HepG2 (cell line): ENCODE measurements around the gene INAFM1. TPM values are rescaled to one million over a fixed set of nuclear protein-coding genes. Genes with fewer than 3 reads are reported as not detected.

Experiments
- ELF1 ChIP-seq: sonication (generic); formaldehyde crosslinking; IDR thresholded peaks from 2 replicates; pipeline ENCODE4 v1.4.0; 2020; ENCODE audit warnings: missing genetic modification reagents
- GTF2F1 ChIP-seq: fragments of 150-350 bp; IDR thresholded peaks from 2 replicates; pipeline ENCODE4 v1.6.1; 2014; ENCODE audit warnings: low read length
- HHEX ChIP-seq: IDR thresholded peaks from 2 replicates; pipeline ENCODE4 v1.6.1; 2016; ENCODE audit warnings: control low read depth
- RCOR2 ChIP-seq: IDR thresholded peaks from 2 replicates; pipeline ENCODE4 v1.6.1; 2016; ENCODE audit warnings: missing biosample characterization, missing genetic modification reagents
- TEAD3 ChIP-seq: optimal IDR thresholded peaks from 2 replicates; pipeline ENCODE3; 2016; ENCODE audit warnings: borderline replicate concordance
- TOPORS ChIP-seq: sonication (generic); formaldehyde crosslinking; IDR thresholded peaks from 2 replicates; pipeline ENCODE4 v1.8.0; 2023; ENCODE audit warnings: mild to moderate bottlenecking, missing genetic modification reagents
- ZNF225 ChIP-seq: sonication (generic); formaldehyde crosslinking; IDR thresholded peaks from 2 replicates; pipeline ENCODE4 v1.4.0; 2020; ENCODE audit warnings: mild to moderate bottlenecking, missing genetic modification reagents
- ZNF501 ChIP-seq: sonication (generic); formaldehyde crosslinking; IDR thresholded peaks from 2 replicates; pipeline ENCODE4 v1.5.1; 2020; ENCODE audit warnings: mild to moderate bottlenecking, moderate library complexity, missing genetic modification reagents
- ZNF547 ChIP-seq: sonication (generic); formaldehyde crosslinking; IDR thresholded peaks from 2 replicates; pipeline ENCODE4 v1.5.1; 2020; ENCODE audit warnings: mild to moderate bottlenecking, missing genetic modification reagents
- ZNF761 ChIP-seq: sonication (generic); formaldehyde crosslinking; conservative IDR thresholded peaks from 2 replicates; pipeline ENCODE4 v1.4.0; 2020; ENCODE audit warnings: mild to moderate bottlenecking, missing genetic modification reagents
- ZSCAN25 ChIP-seq: sonication (generic); formaldehyde crosslinking; IDR thresholded peaks from 2 replicates; pipeline ENCODE4 v1.8.0; 2022; ENCODE audit warnings: mild to moderate bottlenecking, missing genetic modification reagents
- polyA plus RNA-seq, 8 experiments: library from polyadenylated mRNA; depleted of rRNA in 3 of 8; stranded (reverse) in 7 of 8; unstranded in 1 of 8; fragments of >200 nt; fragmentation: Illumina TruSeq in 4 of 8; extraction: Trizol in 4 of 8; gene quantifications; 2 replicates each; pipeline versions ENCODE4 v1.2.1 to v1.2.3, GENCODE V29; 2011 to 2016; ENCODE audit warnings: low read depth in 4 of 8, missing spikeins in 1 of 8, mixed read lengths in 1 of 8; ENCODE audit not compliant: insufficient read depth in 1 of 8
- total RNA-seq, 5 experiments: library from RNA; depleted of rRNA; stranded (reverse); fragments of >200 nt; fragmentation: Illumina TruSeq; extraction: Trizol; gene quantifications; 2 replicates each; pipeline ENCODE4 v1.2.3, GENCODE V29; 2016; ENCODE audit warnings: low read depth in 1 of 5
- TF ChIP-seq, protein P1 (sequence below): sonication (generic); formaldehyde crosslinking; IDR thresholded peaks from 2 replicates; pipeline ENCODE4 v1.8.0; 2023; ENCODE audit warnings: mild to moderate bottlenecking, missing genetic modification reagents
- TF ChIP-seq, protein P2 (sequence below): sonication (generic); formaldehyde crosslinking; conservative IDR thresholded peaks from 2 replicates; pipeline ENCODE4 v1.4.0; 2020; ENCODE audit warnings: missing genetic modification reagents
- TF ChIP-seq, protein P3 (sequence below): sonication (generic); formaldehyde crosslinking; IDR thresholded peaks from 2 replicates; pipeline ENCODE4 v1.5.0; 2020; ENCODE audit warnings: mild to moderate bottlenecking, missing genetic modification reagents, borderline replicate concordance
- TF ChIP-seq, protein P4 (sequence below): sonication (generic); formaldehyde crosslinking; IDR thresholded peaks from 2 replicates; pipeline ENCODE4 v1.4.0; 2020; ENCODE audit warnings: mild to moderate bottlenecking, missing genetic modification reagents
- TF ChIP-seq, protein P5 (sequence below): sonication (generic); formaldehyde crosslinking; IDR thresholded peaks from 2 replicates; pipeline ENCODE4 v1.8.1; 2022; ENCODE audit warnings: low read depth, mild to moderate bottlenecking, missing genetic modification reagents
- TF ChIP-seq, protein P6 (sequence below): sonication (generic); formaldehyde crosslinking; IDR thresholded peaks from 2 replicates; pipeline ENCODE4 v1.4.0; 2020; ENCODE audit warnings: missing genetic modification reagents

INAFM1 gene
- total and polyA plus RNA-seq, 2 of the 13 experiments (the other 11 are each of a cell fraction or from before 2014, with no cell fraction given), result 0.88 to 1.9 TPM

DNA sequence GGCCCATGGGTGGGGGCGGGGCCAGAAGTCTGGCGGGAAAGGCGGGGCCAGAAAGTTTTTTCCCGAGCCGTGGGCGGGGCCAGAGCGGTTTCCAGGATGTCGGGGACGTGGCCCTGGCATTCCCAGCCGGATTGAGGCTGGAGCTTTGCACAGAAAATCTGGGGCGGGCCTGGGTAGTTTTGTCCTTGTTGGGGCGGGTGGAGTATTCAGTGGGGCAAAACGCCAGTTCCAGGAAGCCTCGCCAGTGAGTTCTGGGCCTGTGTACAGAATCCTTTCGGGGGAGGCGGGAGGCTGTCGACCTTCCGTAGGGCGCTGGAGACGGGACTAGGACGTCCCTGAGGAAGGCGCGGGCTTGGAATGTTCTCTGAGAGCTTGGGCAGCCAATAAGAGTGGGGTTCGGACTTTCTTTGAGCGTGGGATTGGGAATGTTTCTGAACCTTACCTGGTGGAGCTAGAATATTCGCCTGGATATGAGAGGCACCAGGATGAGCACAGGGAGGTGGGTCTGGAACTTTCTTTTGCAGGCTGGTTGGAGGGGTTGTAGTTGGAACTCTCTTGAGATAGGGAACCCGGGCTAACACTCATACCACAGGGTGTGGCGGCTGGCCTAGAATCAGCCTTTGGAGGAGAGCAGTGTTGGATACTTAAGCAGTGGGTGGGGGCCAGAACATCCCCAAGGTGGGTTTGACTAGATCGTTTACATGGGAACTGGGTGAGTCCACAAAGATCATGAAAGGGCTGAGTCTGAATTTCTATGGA lies 17.1 kb upstream of the INAFM1 start (continued):
- TF ChIP-seq, protein P1, sequence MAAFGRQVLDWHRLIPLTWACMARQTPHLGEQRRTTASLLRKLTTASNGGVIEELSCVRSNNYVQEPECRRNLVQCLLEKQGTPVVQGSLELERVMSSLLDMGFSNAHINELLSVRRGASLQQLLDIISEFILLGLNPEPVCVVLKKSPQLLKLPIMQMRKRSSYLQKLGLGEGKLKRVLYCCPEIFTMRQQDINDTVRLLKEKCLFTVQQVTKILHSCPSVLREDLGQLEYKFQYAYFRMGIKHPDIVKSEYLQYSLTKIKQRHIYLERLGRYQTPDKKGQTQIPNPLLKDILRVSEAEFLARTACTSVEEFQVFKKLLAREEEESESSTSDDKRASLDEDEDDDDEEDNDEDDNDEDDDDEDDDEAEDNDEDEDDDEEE (CRISPR knock-in tag), result no peak
- TF ChIP-seq, protein P2, sequence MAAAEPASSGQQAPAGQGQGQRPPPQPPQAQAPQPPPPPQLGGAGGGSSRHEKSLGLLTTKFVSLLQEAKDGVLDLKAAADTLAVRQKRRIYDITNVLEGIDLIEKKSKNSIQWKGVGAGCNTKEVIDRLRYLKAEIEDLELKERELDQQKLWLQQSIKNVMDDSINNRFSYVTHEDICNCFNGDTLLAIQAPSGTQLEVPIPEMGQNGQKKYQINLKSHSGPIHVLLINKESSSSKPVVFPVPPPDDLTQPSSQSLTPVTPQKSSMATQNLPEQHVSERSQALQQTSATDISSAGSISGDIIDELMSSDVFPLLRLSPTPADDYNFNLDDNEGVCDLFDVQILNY, result no peak
- no peak for TF ChIP-seq ZNF761
- TF ChIP-seq ELF1 (CRISPR knock-in tag), result peak; percentile 56; the same call in 1 of the 2 replicates
- TF ChIP-seq, protein P3, sequence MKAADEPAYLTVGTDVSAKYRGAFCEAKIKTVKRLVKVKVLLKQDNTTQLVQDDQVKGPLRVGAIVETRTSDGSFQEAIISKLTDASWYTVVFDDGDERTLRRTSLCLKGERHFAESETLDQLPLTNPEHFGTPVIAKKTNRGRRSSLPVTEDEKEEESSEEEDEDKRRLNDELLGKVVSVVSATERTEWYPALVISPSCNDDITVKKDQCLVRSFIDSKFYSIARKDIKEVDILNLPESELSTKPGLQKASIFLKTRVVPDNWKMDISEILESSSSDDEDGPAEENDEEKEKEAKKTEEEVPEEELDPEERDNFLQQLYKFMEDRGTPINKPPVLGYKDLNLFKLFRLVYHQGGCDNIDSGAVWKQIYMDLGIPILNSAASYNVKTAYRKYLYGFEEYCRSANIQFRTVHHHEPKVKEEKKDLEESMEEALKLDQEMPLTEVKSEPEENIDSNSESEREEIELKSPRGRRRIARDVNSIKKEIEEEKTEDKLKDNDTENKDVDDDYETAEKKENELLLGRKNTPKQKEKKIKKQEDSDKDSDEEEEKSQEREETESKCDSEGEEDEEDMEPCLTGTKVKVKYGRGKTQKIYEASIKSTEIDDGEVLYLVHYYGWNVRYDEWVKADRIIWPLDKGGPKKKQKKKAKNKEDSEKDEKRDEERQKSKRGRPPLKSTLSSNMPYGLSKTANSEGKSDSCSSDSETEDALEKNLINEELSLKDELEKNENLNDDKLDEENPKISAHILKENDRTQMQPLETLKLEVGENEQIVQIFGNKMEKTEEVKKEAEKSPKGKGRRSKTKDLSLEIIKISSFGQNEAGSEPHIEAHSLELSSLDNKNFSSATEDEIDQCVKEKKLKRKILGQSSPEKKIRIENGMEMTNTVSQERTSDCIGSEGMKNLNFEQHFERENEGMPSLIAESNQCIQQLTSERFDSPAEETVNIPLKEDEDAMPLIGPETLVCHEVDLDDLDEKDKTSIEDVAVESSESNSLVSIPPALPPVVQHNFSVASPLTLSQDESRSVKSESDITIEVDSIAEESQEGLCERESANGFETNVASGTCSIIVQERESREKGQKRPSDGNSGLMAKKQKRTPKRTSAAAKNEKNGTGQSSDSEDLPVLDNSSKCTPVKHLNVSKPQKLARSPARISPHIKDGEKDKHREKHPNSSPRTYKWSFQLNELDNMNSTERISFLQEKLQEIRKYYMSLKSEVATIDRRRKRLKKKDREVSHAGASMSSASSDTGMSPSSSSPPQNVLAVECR (CRISPR knock-in tag), result peak; percentile 70; the same call in 1 of the 2 replicates
- no peak for TF ChIP-seq ZSCAN25 (CRISPR knock-in tag)
- no peak for TF ChIP-seq ZNF547 (CRISPR knock-in tag)
- peak; percentile 47 for TF ChIP-seq TEAD3 (CRISPR knock-in tag)
- TF ChIP-seq, protein P4, sequence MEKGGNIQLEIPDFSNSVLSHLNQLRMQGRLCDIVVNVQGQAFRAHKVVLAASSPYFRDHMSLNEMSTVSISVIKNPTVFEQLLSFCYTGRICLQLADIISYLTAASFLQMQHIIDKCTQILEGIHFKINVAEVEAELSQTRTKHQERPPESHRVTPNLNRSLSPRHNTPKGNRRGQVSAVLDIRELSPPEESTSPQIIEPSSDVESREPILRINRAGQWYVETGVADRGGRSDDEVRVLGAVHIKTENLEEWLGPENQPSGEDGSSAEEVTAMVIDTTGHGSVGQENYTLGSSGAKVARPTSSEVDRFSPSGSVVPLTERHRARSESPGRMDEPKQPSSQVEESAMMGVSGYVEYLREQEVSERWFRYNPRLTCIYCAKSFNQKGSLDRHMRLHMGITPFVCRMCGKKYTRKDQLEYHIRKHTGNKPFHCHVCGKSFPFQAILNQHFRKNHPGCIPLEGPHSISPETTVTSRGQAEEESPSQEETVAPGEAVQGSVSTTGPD (CRISPR knock-in tag), result no peak
- no peak for TF ChIP-seq HHEX (CRISPR knock-in tag)
- TF ChIP-seq TOPORS (CRISPR knock-in tag), result no peak
- TF ChIP-seq ZNF225 (CRISPR knock-in tag), result no peak
- TF ChIP-seq, protein P5, sequence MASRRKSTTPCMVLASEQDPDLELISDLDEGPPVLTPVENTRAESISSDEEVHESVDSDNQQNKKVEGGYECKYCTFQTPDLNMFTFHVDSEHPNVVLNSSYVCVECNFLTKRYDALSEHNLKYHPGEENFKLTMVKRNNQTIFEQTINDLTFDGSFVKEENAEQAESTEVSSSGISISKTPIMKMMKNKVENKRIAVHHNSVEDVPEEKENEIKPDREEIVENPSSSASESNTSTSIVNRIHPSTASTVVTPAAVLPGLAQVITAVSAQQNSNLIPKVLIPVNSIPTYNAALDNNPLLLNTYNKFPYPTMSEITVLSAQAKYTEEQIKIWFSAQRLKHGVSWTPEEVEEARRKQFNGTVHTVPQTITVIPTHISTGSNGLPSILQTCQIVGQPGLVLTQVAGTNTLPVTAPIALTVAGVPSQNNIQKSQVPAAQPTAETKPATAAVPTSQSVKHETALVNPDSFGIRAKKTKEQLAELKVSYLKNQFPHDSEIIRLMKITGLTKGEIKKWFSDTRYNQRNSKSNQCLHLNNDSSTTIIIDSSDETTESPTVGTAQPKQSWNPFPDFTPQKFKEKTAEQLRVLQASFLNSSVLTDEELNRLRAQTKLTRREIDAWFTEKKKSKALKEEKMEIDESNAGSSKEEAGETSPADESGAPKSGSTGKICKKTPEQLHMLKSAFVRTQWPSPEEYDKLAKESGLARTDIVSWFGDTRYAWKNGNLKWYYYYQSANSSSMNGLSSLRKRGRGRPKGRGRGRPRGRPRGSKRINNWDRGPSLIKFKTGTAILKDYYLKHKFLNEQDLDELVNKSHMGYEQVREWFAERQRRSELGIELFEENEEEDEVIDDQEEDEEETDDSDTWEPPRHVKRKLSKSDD (CRISPR knock-in tag), result no peak
- TF ChIP-seq, protein P6, sequence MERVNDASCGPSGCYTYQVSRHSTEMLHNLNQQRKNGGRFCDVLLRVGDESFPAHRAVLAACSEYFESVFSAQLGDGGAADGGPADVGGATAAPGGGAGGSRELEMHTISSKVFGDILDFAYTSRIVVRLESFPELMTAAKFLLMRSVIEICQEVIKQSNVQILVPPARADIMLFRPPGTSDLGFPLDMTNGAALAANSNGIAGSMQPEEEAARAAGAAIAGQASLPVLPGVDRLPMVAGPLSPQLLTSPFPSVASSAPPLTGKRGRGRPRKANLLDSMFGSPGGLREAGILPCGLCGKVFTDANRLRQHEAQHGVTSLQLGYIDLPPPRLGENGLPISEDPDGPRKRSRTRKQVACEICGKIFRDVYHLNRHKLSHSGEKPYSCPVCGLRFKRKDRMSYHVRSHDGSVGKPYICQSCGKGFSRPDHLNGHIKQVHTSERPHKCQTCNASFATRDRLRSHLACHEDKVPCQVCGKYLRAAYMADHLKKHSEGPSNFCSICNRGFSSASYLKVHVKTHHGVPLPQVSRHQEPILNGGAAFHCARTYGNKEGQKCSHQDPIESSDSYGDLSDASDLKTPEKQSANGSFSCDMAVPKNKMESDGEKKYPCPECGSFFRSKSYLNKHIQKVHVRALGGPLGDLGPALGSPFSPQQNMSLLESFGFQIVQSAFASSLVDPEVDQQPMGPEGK (CRISPR knock-in tag), result no peak
- TF ChIP-seq GTF2F1, result no peak
- no peak for TF ChIP-seq RCOR2 (CRISPR knock-in tag)
- peak; percentile 69 for TF ChIP-seq ZNF501 (CRISPR knock-in tag)
